Fibroblast of lung (primary cell): ENCODE results near the gene CRMP1. TPM values are rescaled to one million over a fixed set of nuclear protein-coding genes. Genes with fewer than 3 reads are reported as not detected.

ENCODE experiments used
- DNase-seq, 2 donors: peaks; one replicate each; pipeline versions ENCODE4 v3.0.0 to v3.0.0-alpha.2; 2010; ENCODE audit warnings: low read depth in 2 of 2
- H2AFZ ChIP-seq: 2 replicates; pipeline ENCODE4 v1.5.1; 2012; ENCODE audit warnings: low read length, control low read depth, inconsistent platforms
- H3K27ac ChIP-seq: 2 replicates; pipeline ENCODE4 v1.5.1; 2011; ENCODE audit warnings: low read length, control low read depth; ENCODE audit not compliant: insufficient read depth
- H3K27me3 ChIP-seq: 2 replicates; pipeline ENCODE4 v1.5.1; 2011; ENCODE audit warnings: mild to moderate bottlenecking, low read length; ENCODE audit not compliant: control insufficient read depth, insufficient read depth
- H3K36me3 ChIP-seq: 2 replicates; pipeline ENCODE4 v1.5.1; 2011; ENCODE audit warnings: low read length; ENCODE audit not compliant: control insufficient read depth, insufficient read depth
- H3K4me1 ChIP-seq: 2 replicates; pipeline ENCODE4 v1.5.1; 2011; ENCODE audit warnings: low read length; ENCODE audit not compliant: control insufficient read depth, insufficient read depth; ENCODE audit errors: extremely low read depth
- H3K4me2 ChIP-seq: 2 replicates; pipeline ENCODE4 v1.5.1; 2011; ENCODE audit warnings: low read length, control low read depth; ENCODE audit not compliant: insufficient read depth; ENCODE audit errors: extremely low read depth
- H3K4me3 ChIP-seq, 4 experiments: fragments of 200-600 bp in 1 of 4; sonication (generic) in 1 of 4; replicated peaks in 1 of 4; 2 replicates each; pipeline ENCODE4 v1.5.1; 2011 to 2016; ENCODE audit warnings: low read length in 4 of 4, low read depth in 3 of 4, mild to moderate bottlenecking in 3 of 4, control low read depth in 2 of 4, inconsistent platforms in 1 of 4, mixed read lengths in 1 of 4; ENCODE audit not compliant: insufficient read depth in 1 of 4; ENCODE audit errors: control extremely low read depth in 1 of 4
- H3K79me2 ChIP-seq: 2 replicates; pipeline ENCODE4 v1.5.1; 2012; ENCODE audit warnings: mild to moderate bottlenecking, low read length, inconsistent platforms; ENCODE audit not compliant: control insufficient read depth, insufficient read depth
- H3K9ac ChIP-seq: 2 replicates; pipeline ENCODE4 v1.5.1; 2011; ENCODE audit warnings: mild to moderate bottlenecking, low read length, control low read depth; ENCODE audit not compliant: insufficient read depth
- H3K9me3 ChIP-seq: 2 replicates; pipeline ENCODE4 v1.5.1; 2012; ENCODE audit warnings: low read depth, low read length; ENCODE audit not compliant: control insufficient read depth, insufficient read depth
- H4K20me1 ChIP-seq: 2 replicates; pipeline ENCODE4 v1.5.1; 2011; ENCODE audit warnings: low read length; ENCODE audit not compliant: control insufficient read depth, insufficient read depth; ENCODE audit errors: extremely low read depth
- CTCF ChIP-seq, 2 donors: IDR thresholded peaks in 1 of 2; conservative IDR thresholded peaks in 1 of 2; 1 replicate in 1 of 2; 2 replicates in 1 of 2; pipeline ENCODE4 v1.5.1; 2011 to 2012; ENCODE audit warnings: low read length in 2 of 2, control low read depth in 1 of 2, inconsistent platforms in 1 of 2, low read depth in 1 of 2, mild to moderate bottlenecking in 1 of 2
- EZH2 ChIP-seq: IDR thresholded peaks from 2 replicates; pipeline ENCODE4 v1.5.1; 2012; ENCODE audit warnings: low read length, control low read depth, mild to moderate bottlenecking; ENCODE audit errors: missing control alignments
- polyA plus RNA-seq, 2 donors: library from polyadenylated mRNA; depleted of rRNA in 1 of 2; stranded (reverse) in 1 of 2; unstranded in 1 of 2; fragments of >200 nt; gene quantifications; 2 replicates each; pipeline ENCODE4 v1.2.1, GENCODE V29; 2011 to 2012; ENCODE audit warnings: missing spikeins in 1 of 2
- total RNA-seq: library from RNA; depleted of rRNA; stranded (reverse); fragments of >200 nt; gene quantifications from 2 replicates; pipeline ENCODE4 v1.2.1, GENCODE V29; 2014

The CRMP1 gene
- total and polyA plus RNA-seq, 2 donors (not counting 1 experiment from before 2014, with no cell fraction given) = 0.33 to 2.7 TPM

- no peak for DNase-seq
- no peaks in the 10 kb centered on the region for H3K79me2 ChIP-seq
- no peaks in the 10 kb centered on the region for H3K36me3 ChIP-seq
- peaks cover 2% of the 10 kb centered on the region for H3K4me1 ChIP-seq
- H3K27me3 ChIP-seq = no peaks in the 10 kb centered on the region
- H4K20me1 ChIP-seq = no peaks in the 10 kb centered on the region
- H3K4me2 ChIP-seq = no peak overlapping the region
- no peak overlapping the region for H3K27ac ChIP-seq
- H3K4me3 ChIP-seq = no peak overlapping the region
- H2AFZ ChIP-seq = no peak overlapping the region
- H3K9me3 ChIP-seq = no peaks in the 10 kb centered on the region
- no peak overlapping the region for H3K9ac ChIP-seq
- no peak for TF ChIP-seq CTCF (conservative IDR thresholded peaks at IDR 0.05 in 1 of 2, IDR thresholded peaks at IDR 0.05 in 1 of 2; ENCODE audit: low read depth in 1 of 2, low read length in 2 of 2)
- no peak for TF ChIP-seq EZH2
Observed at GRCh38 chr4:5836943-5837342, 55.9 kb downstream of the CRMP1 start.

GRCh38 chr4:5828005-5828391 lies 64.9 kb downstream of the CRMP1 start:
- H3K4me1 ChIP-seq = peaks cover 6% of the 10 kb centered on the region
- TF ChIP-seq CTCF (conservative IDR thresholded peaks at IDR 0.05 in 1 of 2, IDR thresholded peaks at IDR 0.05 in 1 of 2; ENCODE audit: low read depth in 1 of 2, low read length in 2 of 2) (no peak), EZH2 (no peak)
- H3K36me3 ChIP-seq = peaks cover 2% of the 10 kb centered on the region
- H3K4me3 ChIP-seq = no peak overlapping the region
- no peak overlapping the region for H3K27ac ChIP-seq
- H3K9ac ChIP-seq = no peak overlapping the region
- no peak overlapping the region for H2AFZ ChIP-seq
- no peaks in the 10 kb centered on the region for H3K9me3 ChIP-seq
- H3K27me3 ChIP-seq = no peaks in the 10 kb centered on the region
- no peaks in the 10 kb centered on the region for H4K20me1 ChIP-seq
- DNase-seq = no peak
- no peaks in the 10 kb centered on the region for H3K79me2 ChIP-seq
- no peak overlapping the region for H3K4me2 ChIP-seq

GRCh38 chr4:5827108-5828004 lies 65.5 kb downstream of the CRMP1 start:
- no peak for TF ChIP-seq EZH2
- TF ChIP-seq CTCF (conservative IDR thresholded peaks at IDR 0.05 in 1 of 2, IDR thresholded peaks at IDR 0.05 in 1 of 2; ENCODE audit: low read depth in 1 of 2, low read length in 2 of 2) = no peak
- H3K4me3 ChIP-seq = no peak overlapping the region
- no peaks in the 10 kb centered on the region for H3K9me3 ChIP-seq
- H3K79me2 ChIP-seq = no peaks in the 10 kb centered on the region
- DNase-seq = peak; percentile 28 to 32
- no peak overlapping the region for H3K4me2 ChIP-seq
- no peaks in the 10 kb centered on the region for H3K27me3 ChIP-seq
- no peak overlapping the region for H2AFZ ChIP-seq
- H3K9ac ChIP-seq = no peak overlapping the region
- peaks cover 6% of the 10 kb centered on the region for H3K4me1 ChIP-seq
- H3K36me3 ChIP-seq = peaks cover 2% of the 10 kb centered on the region
- H3K27ac ChIP-seq = no peak overlapping the region
- no peaks in the 10 kb centered on the region for H4K20me1 ChIP-seq
